GM12892 (cell line): ENCODE data around the gene CLDN24.

ENCODE experiments used
- POLR2A ChIP-seq: IDR thresholded peaks from 2 replicates; pipeline ENCODE4 v1.6.1; 2011; ENCODE audit warnings: low read depth, low read length, control low read depth
- POLR2AphosphoS5 ChIP-seq: IDR thresholded peaks from 2 replicates; pipeline ENCODE4 v1.6.1; 2011; ENCODE audit warnings: low read depth, low read length, control low read depth

DNA sequence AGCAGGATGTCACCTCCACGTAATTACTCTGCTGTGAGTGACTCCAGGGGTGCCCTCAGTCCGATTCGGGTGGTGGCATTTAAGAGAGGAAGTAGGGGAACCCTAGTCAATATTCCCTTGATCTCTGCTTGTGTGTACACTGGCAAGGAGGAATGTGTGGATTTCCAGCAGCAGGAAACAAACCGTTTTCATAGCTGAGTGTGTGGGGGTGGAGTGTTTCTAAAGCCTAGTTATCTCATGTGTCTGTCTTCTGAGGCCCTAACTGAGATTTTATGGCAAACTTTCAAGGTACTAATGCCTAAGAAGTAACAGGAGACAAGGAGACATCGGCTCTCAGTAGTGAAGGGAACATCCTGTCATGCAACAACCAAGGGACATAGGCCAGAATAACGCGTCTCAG lies 6.6 kb upstream of the CLDN24 start:
- TF ChIP-seq POLR2A: no peak
- TF ChIP-seq POLR2AphosphoS5: no peak
